ENCODE results near the gene CPT2. TPM values are rescaled to one million over a fixed set of nuclear protein-coding genes. Genes with fewer than 3 reads are reported as not detected.

The CPT2 gene
- total RNA-seq, 4 donors from 2014 or later = 27.3 to 84.8 (median 50.2) TPM

DNA sequence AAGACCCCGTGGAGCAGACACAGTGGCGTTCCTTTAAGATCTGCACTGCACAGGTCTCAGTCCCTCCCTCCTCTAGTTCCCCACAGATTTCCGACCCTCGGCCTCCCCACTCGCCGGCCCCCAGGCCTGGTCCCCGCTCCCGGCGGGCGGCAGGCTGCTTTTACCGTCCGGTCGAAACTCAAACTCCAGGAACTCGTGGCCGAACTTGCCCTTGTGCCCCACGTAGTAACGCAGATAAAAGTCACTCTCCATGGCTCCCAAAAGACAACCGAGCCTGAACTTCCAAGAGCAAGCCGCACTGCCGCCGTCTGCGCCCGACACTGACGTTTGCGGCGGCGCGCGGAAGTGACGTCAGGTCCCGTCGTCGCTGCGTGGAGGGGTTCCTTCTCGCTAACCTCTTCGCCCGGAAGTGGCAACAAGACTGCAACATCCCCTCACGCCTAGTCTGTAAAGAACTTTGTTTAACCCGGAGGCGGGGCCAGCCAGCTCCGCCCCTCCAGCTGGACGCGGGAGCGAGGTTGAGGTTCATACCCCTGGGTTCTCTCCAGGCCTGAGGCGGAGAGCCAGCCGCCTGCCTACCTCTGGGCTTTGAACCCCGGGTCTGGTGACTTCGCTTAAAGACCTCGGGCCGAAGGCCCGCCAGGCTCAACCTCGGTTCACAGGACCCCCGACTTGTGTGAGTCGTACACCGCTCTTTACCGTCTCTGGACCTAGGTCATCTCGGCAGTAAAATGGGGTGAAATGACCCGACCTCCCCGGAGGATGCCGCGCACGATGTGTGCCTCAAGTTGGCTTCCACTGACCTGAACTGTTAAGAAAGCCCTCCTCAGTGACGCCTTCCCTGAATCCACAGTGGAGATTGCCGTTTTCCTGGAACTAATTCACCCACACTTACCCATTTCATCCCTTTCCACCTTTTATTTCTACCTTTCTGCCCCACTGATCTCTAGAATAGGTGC lies 41.9 kb downstream of the CPT2 start, which contains the start of gene MAGOH:
Gene MAGOH, minus strand, starts transcription at position 322 of the 959 bp plus-strand sequence. Its CDS starts 70 bp downstream, at position 252.
- intact Hi-C loops (cut with DNase I; ENCODE audit: low total_unique reads) (no loop called here), in situ Hi-C loops (cut with MboI; ENCODE audit: low pct_ligation_motif_present in 1 of 4, low pct_unique_long_range_greater_than_20kb in 1 of 4, low sequenced_read_pairs in 3 of 4) (no loop called here)
- H3K4me3 ChIP-seq = peak within 1 kb of the TSS; percentile 71 to 93 (median 84)

GRCh38 chr1:53241828-53242227 lies 45.2 kb downstream of the CPT2 start:
- no peak overlapping the region for H3K4me3 ChIP-seq
- no peaks in the 10 kb centered on the region for H3K36me3 ChIP-seq
- H3K9me3 ChIP-seq = no peaks in the 10 kb centered on the region
- no peak for DNase-seq
- H3K27ac ChIP-seq = no peak overlapping the region
- no peaks in the 10 kb centered on the region for H3K27me3 ChIP-seq
- H3K4me1 ChIP-seq = peaks cover 6 to 17% (median 15%) of the 10 kb centered on the region in 4 donors
- 85 to 87% methylated on average over 2 of the region's 2 CpGs for WGBS, 2 donors (ENCODE audit: low coverage in 1 of 2)
- in situ Hi-C loops (cut with MboI; ENCODE audit: low pct_ligation_motif_present in 1 of 4, low pct_unique_long_range_greater_than_20kb in 1 of 4, low sequenced_read_pairs in 3 of 4) = no loop called here
- intact Hi-C loops (cut with DNase I; ENCODE audit: low total_unique reads) = no loop called here
- no peak for TF ChIP-seq CTCF (IDR thresholded peaks at IDR 0.05)
- no peak for TF ChIP-seq POLR2AphosphoS5 (IDR thresholded peaks at IDR 0.05)
- TF ChIP-seq EP300 (IDR thresholded peaks at IDR 0.05; ENCODE audit: low read depth) = no peak
- no peak for TF ChIP-seq POLR2A (IDR thresholded peaks at IDR 0.05)

More for the DNA sequence above, 41.9 kb downstream of the CPT2 start, which contains the start of gene MAGOH:
- Histone ChIP-seq H3K9me3 (no peaks in the 10 kb centered on the region), H3K27me3 (no peaks in the 10 kb centered on the region), H3K36me3 (peaks cover 0 to 15% (median 2%) of the 10 kb centered on the region in 4 donors), H3K27ac (peak within 1 kb of the TSS; percentile 76 to 89 (median 81)), H3K4me1 (peaks cover 12 to 28% (median 19%) of the 10 kb centered on the region in 4 donors)
- TF ChIP-seq EP300 (IDR thresholded peaks at IDR 0.05; ENCODE audit: low read depth) = no peak
- no peak for TF ChIP-seq CTCF (IDR thresholded peaks at IDR 0.05)
- peak; percentile 91 to 94 (median 94) for TF ChIP-seq POLR2AphosphoS5 (IDR thresholded peaks at IDR 0.05)
- peak; percentile 78 for TF ChIP-seq POLR2A (IDR thresholded peaks at IDR 0.05)
- peak; percentile 96 for DNase-seq
- WGBS, 2 donors (ENCODE audit: low coverage in 1 of 2) = 7 to 8% methylated on average over 18 to 55 of the region's 64 CpGs

- 80 to 83% methylated on average over 4 of the region's 4 CpGs for WGBS, 2 donors (ENCODE audit: low coverage in 1 of 2)
- in situ Hi-C loops (cut with MboI; ENCODE audit: low pct_ligation_motif_present in 1 of 4, low pct_unique_long_range_greater_than_20kb in 1 of 4, low sequenced_read_pairs in 3 of 4) = no loop called here
These were observed 45.8 kb downstream of the CPT2 start for GRCh38 chr1:53242381-53242780.

More at GRCh38 chr1:53242381-53242780, 45.8 kb downstream of the CPT2 start:
- Histone ChIP-seq H3K36me3 (no peaks in the 10 kb centered on the region), H3K4me1 (peaks cover under 1 to 11% (median 10%) of the 10 kb centered on the region in 4 donors), H3K27ac (no peak overlapping the region), H3K27me3 (no peaks in the 10 kb centered on the region), H3K9me3 (no peaks in the 10 kb centered on the region), H3K4me3 (no peak overlapping the region)
- intact Hi-C loops (cut with DNase I; ENCODE audit: low total_unique reads) = no loop called here
- no peak for DNase-seq
- no peak for TF ChIP-seq CTCF (IDR thresholded peaks at IDR 0.05)
- no peak for TF ChIP-seq POLR2AphosphoS5 (IDR thresholded peaks at IDR 0.05)
- no peak for TF ChIP-seq POLR2A (IDR thresholded peaks at IDR 0.05)
- no peak for TF ChIP-seq EP300 (IDR thresholded peaks at IDR 0.05; ENCODE audit: low read depth)

Measured in transverse colon (tissue), 4 donors.